Activated CD8-positive, alpha-beta memory T cell treated with anti-CD3 and anti-CD28 coated beads, Interleukin-2, amount 10 ng/mL, durations not matched to agents 7 days and 5 days (primary cell): ENCODE data around the gene ABCC1. TPM values are rescaled to one million over a fixed set of nuclear protein-coding genes. Genes with fewer than 3 reads are reported as not detected.
"Not testable (repeated sequence)": the region's sequence is repeated elsewhere in the genome, so short reads cannot be mapped to it uniquely, and the experiment has no call there.

Source experiments
- ATAC-seq: fragments of 150-1000 bp; cut with Tn5 transposase; one replicate; pipeline ENCODE4 v1.10.0; 2021; ENCODE audit warnings: moderate library complexity
- CTCF ChIA-PET: fragments of 350-600 bp; sonication (Branson Sonifier 250); formaldehyde crosslinking; loops from one replicate; lab custom pipeline; 2021; ENCODE audit warnings: antibody characterized with exemption; lab: Charles Lee
- DNase-seq: peaks from one replicate; pipeline ENCODE4 v3.0.0-alpha.2; 2020
- H3K27ac Mint-ChIP-seq: one replicate; pipeline ENCODE4 v1.8.0; 2021; ENCODE audit warnings: mild to moderate bottlenecking, mixed read lengths
- H3K27me3 Mint-ChIP-seq: one replicate; pipeline ENCODE4 v1.8.0; 2021; ENCODE audit warnings: mixed read lengths
- H3K36me3 Mint-ChIP-seq: one replicate; pipeline ENCODE4 v1.8.0; 2021; ENCODE audit warnings: mild to moderate bottlenecking, mixed read lengths
- H3K4me1 Mint-ChIP-seq: one replicate; pipeline ENCODE4 v1.8.0; 2021; ENCODE audit warnings: mixed read lengths
- H3K4me3 Mint-ChIP-seq: one replicate; pipeline ENCODE4 v1.8.0; 2021; ENCODE audit warnings: mild to moderate bottlenecking, moderate library complexity, mixed read lengths
- H3K9me3 Mint-ChIP-seq: one replicate; pipeline ENCODE4 v1.8.0; 2022; ENCODE audit warnings: low read depth, mixed read lengths
- total RNA-seq, 2 experiments: library from RNA; stranded (reverse); gene quantifications; one replicate each; pipeline ENCODE4 v1.2.3, GENCODE V29; 2021

ABCC1 gene
- total RNA-seq, 2 experiments from 2014 or later: 54.9 to 76.8 TPM

- ATAC-seq: no peak
- CTCF ChIA-PET: no interaction called here
- H3K4me3 Mint-ChIP-seq: no peak overlapping the region
- no peak overlapping the region for H3K27ac Mint-ChIP-seq
- H3K4me1 Mint-ChIP-seq: peaks cover 4% of the 10 kb centered on the region
- H3K9me3 Mint-ChIP-seq: peaks cover 40% of the 10 kb centered on the region
- peaks cover 91% of the 10 kb centered on the region for H3K36me3 Mint-ChIP-seq
- no peaks in the 10 kb centered on the region for H3K27me3 Mint-ChIP-seq
- no peak for DNase-seq
These were observed 30.4 kb downstream of the ABCC1 start for GRCh38 chr16:15979801-15980200.

DNA sequence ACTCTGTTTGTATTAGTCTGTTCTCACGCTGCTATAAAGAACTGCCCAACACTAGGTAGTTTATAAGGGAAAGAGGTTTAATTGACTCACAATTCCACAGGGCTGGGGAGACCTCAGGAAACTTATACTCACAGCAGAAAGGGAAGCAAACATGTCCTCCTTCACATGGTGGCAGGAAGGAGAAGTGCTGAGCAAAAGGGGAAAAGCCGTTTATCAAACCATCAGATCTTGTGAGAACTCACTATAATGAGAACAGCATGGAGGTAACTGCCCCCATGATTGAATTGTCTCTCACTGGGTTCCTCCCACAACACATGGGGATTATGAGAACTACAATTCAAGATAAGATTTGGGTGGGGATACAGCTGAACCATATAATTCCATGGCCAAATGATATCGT is 30.9 kb downstream of the ABCC1 start:
- ATAC-seq (no peak), DNase-seq (no peak)
- peaks cover 85% of the 10 kb centered on the region for H3K36me3 Mint-ChIP-seq
- H3K4me1 Mint-ChIP-seq: peaks cover 4% of the 10 kb centered on the region
- H3K4me3 Mint-ChIP-seq: no peak overlapping the region
- H3K27ac Mint-ChIP-seq: no peak overlapping the region
- no peaks in the 10 kb centered on the region for H3K27me3 Mint-ChIP-seq
- CTCF ChIA-PET: no interaction called here
- peaks cover 40% of the 10 kb centered on the region for H3K9me3 Mint-ChIP-seq

GRCh38 chr16:15981382-15981781 is 32.0 kb downstream of the ABCC1 start:
- Mint-ChIP-seq H3K27ac (no peak overlapping the region), H3K4me3 (no peak overlapping the region), H3K36me3 (peaks cover 77% of the 10 kb centered on the region), H3K9me3 (peaks cover 40% of the 10 kb centered on the region), H3K27me3 (no peaks in the 10 kb centered on the region), H3K4me1 (peaks cover 4% of the 10 kb centered on the region)
- DNase-seq (no peak), ATAC-seq (no peak)
- CTCF ChIA-PET: no interaction called here

GRCh38 chr16:15982194-15982915 is 32.9 kb downstream of the ABCC1 start:
- CTCF ChIA-PET, H3K4me3 Mint-ChIP-seq, DNase-seq, H3K27me3 Mint-ChIP-seq, ATAC-seq, H3K27ac Mint-ChIP-seq: not testable (repeated sequence)
- peaks cover 67% of the 10 kb centered on the region for H3K36me3 Mint-ChIP-seq
- peaks cover 11% of the 10 kb centered on the region for H3K4me1 Mint-ChIP-seq
- H3K9me3 Mint-ChIP-seq: peaks cover 35% of the 10 kb centered on the region

DNA sequence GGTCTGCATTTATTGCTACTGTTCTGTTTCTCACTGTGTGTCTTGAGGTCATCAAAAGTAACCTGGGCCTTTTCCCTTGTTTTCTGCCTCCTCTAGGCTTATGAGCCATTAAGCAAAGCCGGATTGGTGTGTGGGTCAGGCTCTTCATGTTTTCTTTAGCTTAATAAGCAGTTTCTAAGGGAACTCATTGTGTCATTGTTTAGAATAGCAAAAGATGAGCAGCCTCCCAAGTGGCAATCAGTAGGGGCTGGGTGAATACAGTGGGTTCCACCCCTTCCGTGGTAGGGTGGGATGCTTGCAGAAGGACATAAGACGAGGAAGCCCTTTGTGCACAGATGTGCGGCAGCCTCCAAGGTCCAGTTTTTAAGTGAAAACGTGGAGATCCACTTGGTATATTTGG is 34.5 kb downstream of the ABCC1 start:
- Mint-ChIP-seq H3K9me3 (peaks cover 23% of the 10 kb centered on the region), H3K27me3 (no peaks in the 10 kb centered on the region), H3K4me1 (peaks cover 21% of the 10 kb centered on the region), H3K4me3 (no peak overlapping the region), H3K36me3 (peaks cover 55% of the 10 kb centered on the region), H3K27ac (no peak overlapping the region)
- DNase-seq (no peak), ATAC-seq (no peak)
- CTCF ChIA-PET: no interaction called here

DNA sequence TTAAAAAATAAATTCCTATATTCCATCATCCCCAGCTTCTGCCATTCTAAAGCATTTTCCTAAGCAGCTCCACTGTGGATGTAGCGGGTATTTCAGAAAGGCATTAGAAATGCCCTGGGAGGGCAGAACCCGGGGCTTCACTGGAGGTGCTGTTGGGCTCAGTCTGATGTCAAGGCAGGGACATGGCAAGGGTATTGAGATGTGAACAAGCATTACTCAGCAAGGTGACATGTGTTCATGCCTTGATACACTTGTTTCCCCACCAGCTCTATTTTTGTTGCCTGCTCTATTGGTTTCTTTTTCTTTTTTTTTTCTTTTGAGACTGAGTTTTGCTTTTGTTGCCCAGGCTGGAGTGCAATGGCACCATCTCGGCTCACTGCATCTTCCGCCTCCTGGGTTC is 35.7 kb downstream of the ABCC1 start:
- no peak for ATAC-seq
- peaks cover 16% of the 10 kb centered on the region for H3K9me3 Mint-ChIP-seq
- no peaks in the 10 kb centered on the region for H3K27me3 Mint-ChIP-seq
- no peak overlapping the region for H3K27ac Mint-ChIP-seq
- DNase-seq: no peak
- no peak overlapping the region for H3K4me3 Mint-ChIP-seq
- H3K36me3 Mint-ChIP-seq: peaks cover 44% of the 10 kb centered on the region
- H3K4me1 Mint-ChIP-seq: peaks cover 28% of the 10 kb centered on the region
- CTCF ChIA-PET: no interaction called here

- no peak overlapping the region for H3K27ac Mint-ChIP-seq
- peaks cover 37% of the 10 kb centered on the region for H3K36me3 Mint-ChIP-seq
- ATAC-seq: no peak
- H3K4me1 Mint-ChIP-seq: peaks cover 33% of the 10 kb centered on the region
- DNase-seq: no peak
- CTCF ChIA-PET: no interaction called here
- no peaks in the 10 kb centered on the region for H3K27me3 Mint-ChIP-seq
- peaks cover 11% of the 10 kb centered on the region for H3K9me3 Mint-ChIP-seq
- H3K4me3 Mint-ChIP-seq: no peak overlapping the region
These were observed 36.8 kb downstream of the ABCC1 start for GRCh38 chr16:15986261-15986660.

DNA sequence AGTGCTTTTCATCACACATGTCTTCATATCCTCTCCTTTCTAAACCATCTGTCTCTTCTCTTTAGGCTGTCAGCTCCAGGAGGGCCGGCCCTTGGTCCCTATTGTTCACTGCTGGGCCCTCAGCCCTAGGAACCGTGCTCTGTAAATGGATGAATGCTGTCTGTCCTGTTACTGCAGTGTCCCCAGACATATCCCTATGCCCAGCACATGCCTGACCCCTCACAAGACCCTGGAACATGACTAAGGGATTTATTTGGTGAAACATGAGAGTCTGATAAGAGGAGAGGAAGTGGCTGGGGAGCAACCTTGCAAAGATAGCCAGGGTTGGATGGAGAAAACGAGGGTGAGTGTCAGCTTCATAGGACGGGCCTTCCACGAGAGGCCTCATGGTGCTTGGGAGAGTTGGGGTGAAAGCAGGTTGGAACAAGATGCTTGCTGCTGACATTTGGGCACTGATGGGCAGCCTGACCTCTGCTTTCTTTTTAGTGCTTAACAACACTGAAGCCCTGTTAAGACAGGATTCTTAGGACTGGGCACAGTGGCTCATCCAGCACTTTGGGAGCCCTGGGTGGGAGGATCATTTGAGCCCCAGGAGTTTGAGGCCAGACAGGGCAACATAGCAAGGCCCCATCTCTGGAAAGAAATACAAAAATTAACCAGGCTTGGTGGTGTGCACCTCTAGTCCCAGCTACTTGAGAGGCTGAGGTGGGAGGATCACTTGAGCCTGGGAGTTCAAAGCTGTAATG is 39.0 kb downstream of the ABCC1 start:
- no peaks in the 10 kb centered on the region for H3K27me3 Mint-ChIP-seq
- peaks cover 22% of the 10 kb centered on the region for H3K36me3 Mint-ChIP-seq
- CTCF ChIA-PET: interaction anchor here (1.2 kb wide), 1 partner anchor 10 kb away, joined by 3 read pairs; no protein-coding TSS in a partner anchor
- peaks cover 36% of the 10 kb centered on the region for H3K4me1 Mint-ChIP-seq
- no peak overlapping the region for H3K4me3 Mint-ChIP-seq
- DNase-seq (no peak), ATAC-seq (no peak)
- H3K27ac Mint-ChIP-seq: peak overlapping the region; percentile 70
- H3K9me3 Mint-ChIP-seq: no peaks in the 10 kb centered on the region

- CTCF ChIA-PET: no interaction called here
- DNase-seq (no peak), ATAC-seq (no peak)
- Mint-ChIP-seq H3K27ac (no peak overlapping the region), H3K9me3 (no peaks in the 10 kb centered on the region), H3K36me3 (peaks cover 19% of the 10 kb centered on the region), H3K4me1 (peaks cover 42% of the 10 kb centered on the region), H3K27me3 (no peaks in the 10 kb centered on the region), H3K4me3 (no peak overlapping the region)
These were observed 41.5 kb downstream of the ABCC1 start for GRCh38 chr16:15990902-15991301.

- DNase-seq (no peak), ATAC-seq (no peak)
- CTCF ChIA-PET: no interaction called here
- no peaks in the 10 kb centered on the region for H3K9me3 Mint-ChIP-seq
- peaks cover 39% of the 10 kb centered on the region for H3K4me1 Mint-ChIP-seq
- no peak overlapping the region for H3K27ac Mint-ChIP-seq
- no peak overlapping the region for H3K4me3 Mint-ChIP-seq
- peaks cover 17% of the 10 kb centered on the region for H3K36me3 Mint-ChIP-seq
- no peaks in the 10 kb centered on the region for H3K27me3 Mint-ChIP-seq
These were observed 43.7 kb downstream of the ABCC1 start for GRCh38 chr16:15993128-15993527.

- CTCF ChIA-PET: no interaction called here
- Mint-ChIP-seq H3K4me1 (peaks cover 38% of the 10 kb centered on the region), H3K27me3 (no peaks in the 10 kb centered on the region), H3K36me3 (peaks cover 14% of the 10 kb centered on the region), H3K4me3 (no peak overlapping the region), H3K9me3 (no peaks in the 10 kb centered on the region), H3K27ac (no peak overlapping the region)
- no peak for DNase-seq
- ATAC-seq: no peak
These were observed 44.1 kb downstream of the ABCC1 start for GRCh38 chr16:15993541-15993940.

DNA sequence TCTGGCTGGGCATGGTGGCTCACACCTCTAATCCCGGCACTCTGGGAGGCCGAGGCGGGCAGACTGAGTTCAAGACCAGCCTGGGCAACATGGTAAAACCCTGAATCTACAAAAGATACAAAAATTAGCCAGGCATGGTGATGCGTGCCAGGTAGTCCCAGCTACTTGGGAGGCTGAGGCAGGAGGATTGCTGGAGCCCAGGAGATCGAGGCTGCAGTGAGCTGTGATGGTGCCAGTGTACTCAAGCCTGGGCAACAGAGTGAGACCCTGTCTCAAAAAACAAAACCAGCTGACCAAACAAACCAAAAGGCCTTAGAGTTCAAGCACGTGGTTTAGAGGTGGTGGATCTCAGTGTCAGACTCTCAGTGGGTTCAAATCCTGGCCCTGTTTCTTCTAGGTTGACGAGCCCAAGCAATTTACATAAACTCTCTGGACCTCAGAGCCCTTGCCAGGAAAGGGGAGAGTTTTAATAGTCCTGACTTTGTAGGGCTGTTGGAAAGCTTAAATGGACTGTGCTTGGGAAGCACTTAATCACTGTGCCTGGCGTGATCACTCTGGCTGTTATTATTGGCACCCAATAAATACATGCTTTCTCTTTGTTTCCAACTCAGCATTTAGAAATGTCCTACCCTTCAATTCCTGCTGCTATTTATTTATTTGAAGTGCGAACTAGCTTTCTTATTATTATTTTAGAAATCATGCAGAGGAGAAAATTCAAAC is 44.7 kb downstream of the ABCC1 start:
- peaks cover 36% of the 10 kb centered on the region for H3K4me1 Mint-ChIP-seq

DNA sequence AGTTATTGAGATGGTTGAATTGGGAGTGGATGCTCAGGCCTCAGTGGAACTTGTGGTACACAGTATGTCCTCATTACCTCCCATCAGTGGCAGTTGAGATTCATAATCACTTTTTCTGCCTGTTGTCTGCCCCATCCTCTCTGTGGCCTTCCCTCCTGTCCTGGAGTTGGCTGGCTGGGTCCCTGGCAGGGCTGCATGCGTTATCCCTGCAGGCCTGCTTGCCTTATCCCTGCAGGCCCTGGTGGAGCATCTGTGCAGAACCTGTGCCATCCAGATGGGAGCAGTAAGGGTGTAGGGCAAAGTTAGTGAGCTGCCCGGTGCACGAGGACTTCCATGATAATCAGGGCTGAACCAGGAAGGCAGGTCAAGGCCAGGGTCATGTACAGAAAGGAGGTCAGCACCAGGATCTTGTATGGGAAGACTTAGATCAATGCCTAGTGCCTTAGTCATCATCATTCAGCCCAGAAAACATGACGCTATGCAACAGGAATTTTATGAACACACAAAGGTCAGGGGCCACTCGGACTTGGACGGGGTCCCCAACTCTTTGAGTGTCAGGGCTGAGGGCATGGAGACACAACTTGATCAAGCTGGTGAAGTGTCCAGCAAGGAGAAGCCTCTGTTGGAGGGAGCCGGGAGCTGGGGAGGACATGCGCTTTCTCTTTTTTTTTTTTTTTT is 47.2 kb downstream of the ABCC1 start:
- Mint-ChIP-seq H3K9me3 (no peaks in the 10 kb centered on the region), H3K27me3 (no peaks in the 10 kb centered on the region), H3K4me1 (peaks cover 27% of the 10 kb centered on the region), H3K27ac (no peak overlapping the region), H3K4me3 (no peak overlapping the region), H3K36me3 (peaks cover 17% of the 10 kb centered on the region)
- ATAC-seq (no peak), DNase-seq (no peak)
- CTCF ChIA-PET: no interaction called here

More for the DNA sequence above, 44.7 kb downstream of the ABCC1 start:
- Mint-ChIP-seq H3K9me3 (no peaks in the 10 kb centered on the region), H3K4me3 (no peak overlapping the region), H3K27ac (no peak overlapping the region), H3K27me3 (no peaks in the 10 kb centered on the region), H3K36me3 (peaks cover 14% of the 10 kb centered on the region)
- DNase-seq (no peak), ATAC-seq (no peak)
- CTCF ChIA-PET: no interaction called here
